ENCODE measurements around the gene CCDC33.

Gene CCDC33

DNA sequence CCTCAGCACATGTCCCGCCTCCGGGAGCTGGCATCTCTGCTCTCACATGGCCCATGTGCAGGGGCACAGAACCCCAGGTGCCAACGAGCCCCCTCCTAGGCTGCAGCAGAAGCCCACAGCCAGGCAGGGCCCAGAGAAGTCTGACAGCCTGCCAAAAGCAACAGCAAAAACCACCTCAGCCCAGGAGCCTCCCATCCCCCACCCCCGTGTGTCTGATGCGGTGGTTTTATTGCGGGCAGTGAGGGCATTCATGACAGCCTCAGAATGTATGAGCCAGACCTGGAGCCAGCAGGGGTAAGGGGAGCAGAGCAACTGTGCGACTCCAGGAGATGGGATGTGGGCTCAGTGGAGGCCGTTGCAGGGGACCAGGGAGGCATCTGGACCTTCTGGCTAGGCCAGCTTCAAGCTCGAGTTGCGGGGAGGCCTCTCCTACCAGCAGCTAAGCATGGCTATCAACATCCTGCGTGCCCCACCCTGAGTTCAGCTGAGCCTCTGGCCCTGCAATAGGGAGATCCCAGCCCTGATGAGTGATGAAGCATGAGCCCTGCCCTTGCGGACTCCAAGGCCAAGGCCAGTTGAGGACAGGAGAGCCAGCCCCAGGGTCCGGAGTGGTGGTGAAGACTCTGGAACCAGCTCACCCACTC lies 78.8 kb downstream of the CCDC33 start:
- no peak for DNase-seq (ENCODE audit: low spot score)

DNA sequence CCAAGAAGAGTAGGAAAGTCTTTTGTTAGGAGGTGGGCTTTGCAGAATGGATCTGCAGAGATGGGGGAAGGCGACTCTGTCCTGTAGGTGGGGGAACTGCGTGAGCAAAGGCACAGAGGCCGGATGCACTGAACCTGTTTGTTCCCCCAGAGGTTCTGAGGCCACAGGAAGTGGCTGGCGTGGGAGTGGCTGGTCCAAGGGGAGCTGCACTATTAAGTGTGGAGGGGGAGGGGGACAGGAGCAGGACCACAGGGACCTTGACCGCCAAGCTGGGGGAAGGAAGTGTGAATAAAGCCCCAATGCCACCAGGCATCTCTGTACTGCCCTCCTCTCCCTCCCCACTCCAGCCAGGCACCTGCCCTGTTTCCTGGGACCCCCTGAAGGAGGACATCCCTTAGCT lies 79.5 kb downstream of the CCDC33 start:
- DNase-seq (ENCODE audit: low spot score) = peak; percentile 4

DNA sequence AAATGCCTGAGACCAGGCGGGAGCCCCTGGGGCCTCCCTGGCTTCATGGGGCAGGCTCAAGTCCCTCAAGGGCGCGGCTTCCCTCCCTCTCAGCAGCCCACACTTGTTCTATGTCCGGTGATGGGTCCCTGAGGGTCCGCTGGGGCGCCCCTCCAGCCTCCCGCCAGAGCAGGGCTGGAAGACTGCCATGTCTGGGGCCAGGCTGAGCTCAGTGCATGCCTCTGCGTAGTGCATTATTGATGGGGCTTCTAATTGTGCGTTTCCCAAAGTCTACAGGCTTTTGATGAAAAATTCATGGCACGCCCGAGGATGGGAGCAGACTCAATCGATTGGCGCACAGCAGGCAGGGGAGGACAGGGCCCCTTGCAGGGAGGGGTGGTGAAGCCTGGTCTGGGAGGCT lies 80.0 kb downstream of the CCDC33 start:
- DNase-seq (ENCODE audit: low spot score) = no peak

DNA sequence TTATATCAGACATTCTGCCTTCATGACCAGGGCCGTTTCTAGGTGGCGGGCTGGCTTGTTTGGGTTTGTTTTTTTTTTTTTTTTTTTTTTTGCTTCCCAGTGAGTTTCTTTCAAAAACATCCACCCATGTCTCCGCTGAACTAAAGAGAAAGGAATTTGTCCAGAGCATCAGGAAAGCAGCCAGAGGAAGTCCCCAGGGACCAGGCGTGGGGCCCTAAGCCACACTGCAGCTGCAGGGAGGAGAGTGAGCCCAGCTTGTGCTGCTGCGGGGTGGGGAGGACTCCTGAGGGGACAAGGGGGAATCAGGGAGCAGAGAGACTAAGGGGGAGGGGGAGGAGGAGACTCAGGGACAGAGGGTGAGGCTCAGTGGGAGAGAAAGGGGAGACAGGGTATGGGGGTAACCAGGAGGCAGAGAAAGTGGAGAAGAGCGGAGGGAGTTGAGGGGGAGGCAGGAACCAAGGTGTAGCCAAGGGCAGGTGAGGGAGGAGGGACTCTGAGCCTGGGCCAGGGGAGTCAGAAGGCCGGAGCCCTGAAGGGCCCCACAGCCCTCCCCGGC lies 81.8 kb downstream of the CCDC33 start:
- no peak for DNase-seq (ENCODE audit: low spot score)

DNA sequence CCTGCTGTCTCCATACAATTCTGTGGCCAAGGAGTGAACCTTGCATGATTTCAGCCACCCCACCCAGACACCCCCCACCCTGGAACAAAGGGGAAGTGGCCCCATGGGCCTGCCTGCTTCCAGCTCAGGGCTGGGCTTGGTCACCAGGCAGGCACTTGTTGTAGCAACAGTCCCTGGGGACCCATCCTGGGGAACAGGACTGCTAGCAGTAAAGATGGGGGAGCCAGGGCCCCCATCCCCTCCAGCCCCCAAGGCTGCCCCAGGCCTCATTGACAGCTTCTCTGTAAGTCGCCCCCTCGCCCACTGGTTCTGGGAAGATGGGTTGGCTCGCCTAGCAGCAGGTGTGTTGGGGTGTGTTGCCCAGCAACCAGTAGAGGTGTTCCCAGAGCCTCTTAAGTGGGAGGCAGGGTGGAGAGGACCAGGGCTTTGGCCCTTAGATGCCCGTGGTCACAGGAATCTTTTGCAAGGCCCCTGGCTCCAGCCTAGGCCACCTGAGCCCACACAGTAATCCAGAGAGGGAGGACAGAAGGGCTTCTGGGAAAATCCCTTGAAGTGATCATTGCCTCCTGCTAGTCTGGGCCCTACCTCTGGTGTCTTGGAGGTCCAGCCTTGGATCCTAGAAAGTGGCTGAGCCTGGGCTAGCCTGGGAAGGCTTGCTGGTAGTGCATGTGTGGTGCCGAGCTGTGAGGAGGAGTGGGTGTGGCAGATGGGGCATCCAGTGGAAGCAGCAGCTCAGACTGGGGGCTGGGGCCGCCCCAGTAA lies 82.4 kb downstream of the CCDC33 start:
- DNase-seq (ENCODE audit: low spot score) = no peak

DNA sequence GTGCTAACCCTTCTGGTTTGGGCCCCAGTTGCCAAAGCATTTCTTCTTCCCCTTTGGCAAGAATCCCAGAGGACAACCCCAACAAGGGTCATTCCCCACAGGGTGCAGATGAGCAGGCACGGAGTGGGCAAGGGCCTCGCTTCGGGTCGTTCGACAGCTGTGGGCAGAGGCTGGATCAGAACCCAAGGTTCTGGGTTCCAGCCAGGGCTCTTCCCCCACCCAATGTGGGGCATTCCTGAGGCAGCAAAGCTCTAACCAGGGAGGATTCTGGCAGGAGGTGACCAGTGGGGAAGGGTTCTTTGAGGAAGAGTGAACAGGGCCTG lies 83.0 kb downstream of the CCDC33 start:
- no peak for DNase-seq (ENCODE audit: low spot score)

DNA sequence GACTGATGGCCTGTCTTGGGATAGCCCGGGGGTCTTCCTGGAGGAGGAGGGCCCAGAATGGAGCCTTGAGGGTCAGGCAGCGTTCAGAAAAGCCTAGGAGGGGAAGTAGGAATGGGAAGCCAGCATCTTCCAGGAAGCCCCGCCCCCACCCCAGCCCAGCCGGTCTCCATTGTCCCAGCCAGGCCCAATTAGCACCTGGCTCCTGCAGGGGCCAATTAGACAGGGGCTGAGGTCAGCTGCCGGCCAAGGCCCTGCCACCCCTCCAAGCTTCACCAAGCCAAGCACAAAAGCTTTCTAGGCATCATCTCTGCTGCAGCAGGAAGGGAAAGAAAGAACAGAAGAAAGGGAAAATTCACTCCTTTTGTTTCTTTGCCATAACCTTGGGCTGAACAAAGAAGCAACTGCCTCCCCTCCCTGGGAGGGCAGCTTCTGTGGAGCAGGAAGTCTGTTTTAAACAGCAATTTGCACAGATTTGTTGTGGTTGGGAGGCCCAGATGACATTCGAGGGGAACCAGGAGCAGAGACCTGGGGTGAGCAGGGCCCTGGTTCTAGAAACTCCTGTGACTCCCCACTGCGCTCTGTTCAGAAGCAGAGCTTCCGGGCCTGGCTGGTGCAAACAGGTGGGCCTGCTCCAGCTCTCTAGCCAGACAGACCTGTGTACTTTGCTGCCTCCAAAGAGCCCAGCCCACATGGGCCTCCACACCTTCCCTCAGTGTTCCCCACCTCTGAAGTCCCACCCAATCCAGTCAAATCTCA lies 83.6 kb downstream of the CCDC33 start:
- no peak for DNase-seq (ENCODE audit: low spot score)

DNA sequence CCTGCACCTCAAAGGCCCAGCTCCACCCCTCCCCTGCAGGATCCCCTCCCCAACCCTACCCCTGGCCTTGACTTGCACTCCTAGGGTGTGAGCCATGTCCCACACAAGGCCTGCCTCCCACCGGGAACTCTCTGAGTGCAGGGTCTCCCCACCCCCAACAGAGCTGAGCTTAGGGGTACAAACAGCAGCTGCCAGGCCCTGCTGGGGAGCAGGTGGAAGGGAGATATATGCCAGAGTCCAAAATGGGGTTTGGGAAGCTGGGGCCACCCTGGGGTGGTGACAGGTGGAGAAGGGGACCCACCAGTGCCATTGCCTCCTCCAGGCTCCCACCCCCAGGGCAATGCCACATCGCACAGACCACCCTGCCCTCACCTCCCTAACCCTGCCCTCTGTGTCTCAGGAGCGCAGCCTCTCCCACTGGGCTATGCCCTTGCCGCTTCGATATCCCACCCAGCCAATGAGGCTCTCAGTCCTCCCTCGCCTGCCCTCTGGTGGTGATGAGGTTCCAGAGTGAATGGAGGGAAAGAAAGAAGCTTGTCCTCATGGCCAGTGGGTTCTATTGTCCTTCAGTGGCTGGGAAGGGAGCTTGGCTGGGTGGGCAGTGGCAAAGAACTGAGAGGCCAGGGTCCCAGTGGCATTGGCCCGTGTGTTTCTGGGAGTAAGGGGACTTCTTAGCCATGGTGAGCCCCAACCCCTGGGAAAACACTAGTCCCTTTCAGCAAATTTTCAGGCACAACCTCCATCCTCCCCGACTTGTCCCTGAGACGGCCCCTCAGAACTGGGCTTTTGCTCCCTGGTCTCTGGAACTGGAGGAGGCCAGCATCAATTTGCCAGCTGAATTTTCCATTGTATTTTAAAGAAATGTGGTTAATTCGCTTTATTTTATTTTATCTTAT lies 84.5 kb downstream of the CCDC33 start:
- DNase-seq (ENCODE audit: low spot score) = peak; percentile 7

DNA sequence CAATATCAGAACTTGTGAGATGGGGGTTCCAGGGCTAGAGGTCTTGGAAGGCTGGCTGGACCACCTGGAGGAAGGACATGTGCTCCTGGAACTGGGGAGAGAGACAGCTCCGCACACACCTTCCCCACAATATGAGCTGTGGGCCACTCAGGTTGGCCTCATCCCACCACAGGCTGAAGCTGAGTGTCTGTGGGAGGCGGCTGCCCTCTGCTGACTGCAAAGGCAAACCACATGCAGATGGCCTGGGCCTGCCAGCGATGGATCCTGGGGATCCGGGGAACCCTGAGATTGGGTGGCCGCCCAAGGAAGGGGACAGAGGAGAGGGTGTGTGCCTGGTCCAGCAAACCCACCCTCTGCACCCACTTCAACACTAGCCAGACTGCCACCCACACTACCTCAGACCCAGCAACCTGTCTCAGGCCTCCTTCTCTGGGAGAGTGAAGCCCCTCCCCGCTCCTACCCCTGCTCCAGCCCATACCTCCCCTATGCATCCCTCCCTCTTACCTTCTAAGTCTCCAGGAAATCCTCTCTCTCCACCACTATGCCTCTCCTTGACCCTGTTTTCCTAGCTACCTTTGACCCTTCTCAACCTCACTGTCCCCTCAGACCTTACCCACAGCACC lies 86.5 kb downstream of the CCDC33 start:
- DNase-seq (ENCODE audit: low spot score) = peak; percentile 49

DNA sequence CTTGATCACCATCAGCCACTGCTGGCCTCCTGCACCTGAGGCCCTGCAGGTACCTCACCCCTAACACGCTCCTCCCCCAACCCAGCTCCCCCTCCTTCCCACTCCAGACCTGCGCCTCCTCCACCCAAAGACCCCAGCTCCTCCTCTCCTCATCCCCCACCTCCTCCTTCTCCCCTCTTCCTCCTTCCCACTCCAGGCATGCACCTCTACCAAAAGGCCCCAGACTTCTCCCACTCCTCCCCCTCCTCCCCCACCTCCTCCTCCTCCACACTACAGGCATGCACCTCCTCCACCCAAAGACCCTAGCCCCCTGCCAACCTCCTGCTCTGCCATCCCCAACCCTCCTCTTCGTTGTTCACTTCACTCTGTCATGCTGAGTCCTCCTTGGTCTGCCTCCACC lies 88.6 kb downstream of the CCDC33 start:
- DNase-seq (ENCODE audit: low spot score) = no peak

DNA sequence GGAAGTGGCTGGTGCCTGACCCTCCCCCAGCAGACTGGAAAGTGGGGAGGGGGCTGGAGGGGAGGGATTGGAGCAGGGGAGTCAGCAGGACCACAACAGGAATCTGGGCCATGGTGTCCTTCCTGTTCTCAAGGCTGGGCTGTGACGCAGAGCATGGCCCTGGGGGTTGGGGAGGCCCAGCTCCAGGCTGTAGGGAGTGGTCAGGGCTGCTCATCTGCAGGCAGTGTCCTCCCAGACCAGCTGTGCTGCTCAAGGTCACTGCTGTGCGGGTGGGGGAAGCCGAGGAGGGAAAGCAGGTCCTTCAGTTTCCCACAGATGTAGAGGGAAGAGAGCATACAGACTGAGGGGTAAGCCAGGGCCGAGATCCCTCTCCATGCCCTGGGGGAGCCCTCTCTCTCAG lies 90.6 kb downstream of the CCDC33 start:
- no peak for DNase-seq (ENCODE audit: low spot score)

DNA sequence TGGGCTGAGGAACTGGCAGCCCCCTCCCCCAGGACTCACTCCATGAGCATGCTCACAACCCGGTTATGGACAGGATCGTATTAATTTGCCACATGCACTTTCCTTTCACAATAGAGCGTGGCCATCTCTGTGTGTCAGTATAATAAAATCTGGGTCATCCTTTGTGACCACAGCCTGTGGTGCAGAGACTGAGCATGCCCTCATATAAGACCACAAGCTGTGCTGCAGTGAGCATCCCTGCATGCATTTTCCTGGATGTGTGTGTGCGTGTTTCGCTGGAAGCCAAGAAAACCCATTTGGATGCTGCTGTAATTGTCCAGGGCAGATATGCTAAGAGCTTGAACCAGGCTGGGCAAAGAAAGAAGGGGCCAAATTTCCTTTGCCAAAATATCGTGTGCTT lies 91.6 kb downstream of the CCDC33 start:
- DNase-seq (ENCODE audit: low spot score) = no peak

DNA sequence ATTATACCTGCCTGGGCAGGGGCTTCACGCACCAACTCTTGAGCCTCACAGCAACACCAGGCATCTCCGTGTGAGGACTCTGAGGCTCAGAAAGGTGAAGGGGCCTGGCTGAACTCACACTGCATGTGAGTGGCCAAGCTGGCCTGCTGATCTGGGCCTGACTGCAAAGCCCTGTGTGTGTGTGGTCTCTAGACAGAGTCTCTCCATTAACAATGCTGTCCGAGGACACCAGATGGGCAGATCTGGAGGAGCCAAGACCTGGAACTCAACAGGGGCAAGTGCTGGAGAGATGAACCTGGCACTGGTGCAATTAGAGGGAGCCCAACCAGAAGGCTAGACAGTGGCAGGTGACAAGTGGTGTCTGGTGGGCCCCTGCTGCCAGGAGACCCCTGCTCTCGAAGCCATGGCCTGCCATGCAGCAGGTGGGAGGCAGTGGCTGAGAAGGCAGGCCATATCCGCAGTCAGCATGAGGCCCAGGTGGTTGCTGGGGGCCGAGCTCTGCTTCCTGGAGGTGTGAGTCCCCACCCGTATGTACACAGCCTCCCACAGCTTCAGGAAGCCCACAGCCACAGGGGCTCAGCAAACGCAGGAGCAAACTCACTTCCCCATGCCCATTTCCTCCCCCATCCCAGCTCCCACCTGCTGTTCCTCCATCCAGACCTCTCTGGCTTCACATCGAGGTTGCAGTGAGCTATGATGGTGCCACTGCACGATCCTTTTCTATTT lies 92.4 kb downstream of the CCDC33 start:
- no peak for DNase-seq (ENCODE audit: low spot score)

DNA sequence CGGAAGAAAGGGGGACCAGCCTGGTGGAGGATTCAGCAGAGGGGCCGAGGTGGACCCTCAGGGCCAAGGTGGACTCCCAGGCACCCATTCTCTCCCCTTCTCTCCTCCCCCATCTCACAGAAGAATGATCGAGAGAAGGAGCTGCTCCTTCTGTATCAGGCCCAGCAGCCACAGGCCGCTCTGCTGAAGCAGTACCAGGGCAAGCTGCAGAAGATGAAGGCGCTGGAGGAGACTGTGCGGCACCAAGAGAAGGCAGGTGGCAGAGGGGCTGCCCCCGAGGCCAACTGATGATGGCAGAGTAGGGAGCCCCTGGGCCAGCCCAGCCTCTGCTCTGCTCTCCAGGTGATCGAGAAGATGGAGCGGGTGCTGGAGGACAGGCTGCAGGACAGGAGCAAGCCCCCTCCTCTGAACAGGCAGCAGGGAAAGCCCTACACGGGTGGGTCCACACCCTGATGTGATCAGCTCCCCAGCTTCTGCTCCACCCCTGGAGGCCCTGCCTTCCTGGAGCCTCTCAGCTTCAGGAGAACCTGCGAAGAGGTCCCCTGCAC lies 94.8 kb downstream of the CCDC33 start:
- DNase-seq (ENCODE audit: low spot score) = no peak

DNA sequence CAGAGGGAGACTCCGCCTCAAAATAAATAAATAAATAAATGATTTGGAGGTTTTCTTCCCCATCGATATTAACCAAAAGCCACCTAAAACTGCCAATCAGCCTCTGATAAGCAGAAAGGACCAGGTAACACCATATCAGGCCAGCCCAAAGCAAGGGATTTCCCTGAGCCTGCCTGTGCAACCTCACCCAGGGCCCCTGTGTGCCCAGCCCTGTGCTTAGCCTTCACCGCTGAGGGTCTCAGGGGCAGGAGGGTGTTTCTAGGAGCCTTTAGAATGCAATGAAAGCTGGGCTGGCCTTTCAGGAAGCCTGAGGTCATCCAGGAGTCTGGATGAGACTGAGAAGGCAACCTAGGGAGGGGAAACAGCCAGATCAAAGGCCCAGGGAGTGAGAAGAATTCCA lies 95.9 kb downstream of the CCDC33 start:
- no peak for DNase-seq (ENCODE audit: low spot score)

DNA sequence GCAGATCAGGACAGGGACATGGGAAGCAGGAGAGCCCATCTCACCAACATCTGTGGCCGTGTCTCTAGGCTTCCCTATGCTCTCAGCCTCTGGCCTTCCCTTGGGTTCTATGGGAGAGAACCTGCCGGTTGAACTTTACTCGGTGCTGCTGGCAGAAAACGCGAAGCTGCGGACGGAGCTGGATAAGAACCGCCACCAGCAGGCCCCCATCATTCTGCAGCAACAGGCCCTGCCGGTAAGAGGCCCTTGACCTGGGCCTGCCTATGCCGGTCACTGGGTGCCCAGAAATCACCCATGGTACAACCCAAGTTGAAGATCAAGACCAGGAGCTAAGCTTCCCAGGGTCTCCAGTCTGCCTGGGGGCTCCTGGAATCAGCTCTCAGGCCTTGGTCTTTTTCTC lies 96.5 kb downstream of the CCDC33 start:
- no peak for DNase-seq (ENCODE audit: low spot score)

DNA sequence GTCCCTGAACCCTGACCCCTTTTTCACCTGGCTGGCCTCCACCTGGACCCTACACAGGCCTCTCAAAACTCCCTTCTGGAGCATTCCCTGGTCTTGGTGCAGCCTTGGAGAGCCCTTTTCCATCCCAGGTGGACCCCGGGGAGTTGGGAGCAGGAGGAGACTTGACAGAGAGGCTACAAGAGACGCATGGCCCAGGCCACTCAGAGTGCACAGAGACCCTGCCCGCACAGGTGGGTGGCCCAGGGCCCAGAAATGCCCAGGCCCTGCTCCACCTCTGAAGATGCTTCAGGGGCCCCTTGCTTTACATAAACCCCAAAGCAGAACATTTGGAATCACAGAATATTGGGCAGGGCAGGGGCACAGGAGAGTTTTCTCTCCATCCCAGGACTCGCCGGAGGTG lies 97.0 kb downstream of the CCDC33 start:
- DNase-seq (ENCODE audit: low spot score) = no peak

DNA sequence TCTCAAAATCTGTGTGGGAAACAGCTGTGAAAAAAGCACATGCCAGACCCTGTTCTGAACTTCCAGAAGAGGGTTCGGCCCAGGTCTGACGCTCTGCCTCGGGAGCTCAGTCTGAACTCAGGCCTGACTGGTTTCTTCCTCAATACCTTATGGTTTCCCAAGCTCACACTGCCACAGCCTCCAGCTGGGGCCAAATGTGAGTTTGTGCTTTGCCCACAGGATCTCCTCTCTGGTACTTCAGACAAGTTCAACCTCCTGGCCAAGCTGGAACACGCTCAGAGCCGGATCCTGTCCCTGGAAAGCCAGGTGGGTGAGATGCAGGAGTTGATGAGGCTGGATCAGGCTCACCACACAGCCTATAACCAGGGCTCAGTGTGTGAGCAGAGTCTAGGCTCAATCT lies 97.5 kb downstream of the CCDC33 start:
- DNase-seq (ENCODE audit: low spot score) = no peak

DNA sequence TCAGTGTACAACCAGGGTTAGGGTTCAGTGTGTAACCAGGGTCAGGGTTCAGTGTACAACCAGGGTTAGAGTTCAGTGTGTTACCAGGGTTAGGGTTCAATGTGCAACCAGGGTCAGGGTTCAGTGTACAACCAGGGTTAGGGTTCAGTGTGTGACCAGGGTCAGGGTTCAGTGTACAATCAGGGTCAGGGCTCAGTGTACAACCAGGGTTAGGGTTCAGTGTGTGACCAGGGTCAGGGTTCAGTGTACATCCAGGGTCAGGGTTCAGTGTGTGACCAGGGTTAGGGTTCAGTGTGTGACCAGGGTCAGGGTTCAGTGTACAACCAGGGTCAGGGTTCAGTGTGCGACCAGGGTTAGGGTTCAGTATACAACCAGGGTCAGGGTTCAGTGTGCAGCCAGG lies 98.0 kb downstream of the CCDC33 start:
- no peak for DNase-seq (ENCODE audit: low spot score)

DNA sequence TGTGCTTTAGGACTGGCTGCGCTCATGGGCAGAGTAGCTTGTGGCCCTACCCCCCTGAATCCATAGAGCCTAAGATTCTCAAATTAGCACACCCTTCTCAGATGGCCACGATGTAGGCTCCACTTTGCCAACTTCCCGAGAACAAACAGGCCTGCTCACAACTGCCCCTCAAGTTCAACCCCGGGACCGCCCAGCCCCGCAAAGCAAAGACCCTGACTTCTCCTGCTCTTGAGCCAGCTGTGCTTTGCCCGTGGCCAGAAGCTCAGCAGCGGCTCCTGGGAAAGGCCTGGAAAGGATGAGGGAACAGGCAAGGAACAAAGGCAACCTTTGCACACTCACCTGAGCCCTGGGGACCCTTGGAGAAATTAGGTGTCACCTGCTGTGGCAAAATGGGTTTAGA lies 99.3 kb downstream of the CCDC33 start:
- DNase-seq (ENCODE audit: low spot score) = no peak
